ENCODE data around the gene C3orf18.

DNA sequence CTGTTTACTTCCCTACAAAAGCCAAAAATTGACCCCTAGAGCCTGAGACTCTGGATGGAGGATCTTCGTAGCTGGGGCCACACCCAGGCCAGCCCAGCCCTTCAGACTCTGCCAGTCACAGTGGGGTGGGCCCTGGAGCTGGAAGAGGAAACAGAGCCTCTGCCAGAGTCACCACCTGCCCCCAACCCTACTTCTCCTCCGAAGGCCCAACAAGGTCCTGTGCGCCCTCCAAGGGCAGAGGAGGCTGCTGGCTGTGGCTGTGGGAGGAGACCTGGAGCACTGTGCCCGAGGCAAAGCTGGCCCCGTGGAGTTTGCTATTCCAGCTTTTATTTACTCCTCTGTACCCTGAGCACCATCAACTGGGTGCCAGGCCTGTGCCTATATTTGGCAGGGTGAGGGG is 25.0 kb upstream of the C3orf18 start:
- TF ChIP-seq, protein P1, sequence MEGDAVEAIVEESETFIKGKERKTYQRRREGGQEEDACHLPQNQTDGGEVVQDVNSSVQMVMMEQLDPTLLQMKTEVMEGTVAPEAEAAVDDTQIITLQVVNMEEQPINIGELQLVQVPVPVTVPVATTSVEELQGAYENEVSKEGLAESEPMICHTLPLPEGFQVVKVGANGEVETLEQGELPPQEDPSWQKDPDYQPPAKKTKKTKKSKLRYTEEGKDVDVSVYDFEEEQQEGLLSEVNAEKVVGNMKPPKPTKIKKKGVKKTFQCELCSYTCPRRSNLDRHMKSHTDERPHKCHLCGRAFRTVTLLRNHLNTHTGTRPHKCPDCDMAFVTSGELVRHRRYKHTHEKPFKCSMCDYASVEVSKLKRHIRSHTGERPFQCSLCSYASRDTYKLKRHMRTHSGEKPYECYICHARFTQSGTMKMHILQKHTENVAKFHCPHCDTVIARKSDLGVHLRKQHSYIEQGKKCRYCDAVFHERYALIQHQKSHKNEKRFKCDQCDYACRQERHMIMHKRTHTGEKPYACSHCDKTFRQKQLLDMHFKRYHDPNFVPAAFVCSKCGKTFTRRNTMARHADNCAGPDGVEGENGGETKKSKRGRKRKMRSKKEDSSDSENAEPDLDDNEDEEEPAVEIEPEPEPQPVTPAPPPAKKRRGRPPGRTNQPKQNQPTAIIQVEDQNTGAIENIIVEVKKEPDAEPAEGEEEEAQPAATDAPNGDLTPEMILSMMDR (IDR thresholded peaks at IDR 0.05 in 4 of 5, conservative IDR thresholded peaks at IDR 0.05 in 1 of 5) = no peak
- no peak for TF ChIP-seq POLR2A (IDR thresholded peaks at IDR 0.05)
